PFSK-1 (cell line): Measurements from ENCODE around the gene CARMIL1.

ENCODE experiments used
- POLR2AphosphoS5 ChIP-seq: IDR thresholded peaks from 2 replicates; pipeline ENCODE4 v1.6.1; 2012; ENCODE audit warnings: low read depth, mild to moderate bottlenecking, control low read depth, low read length, moderate library complexity
- REST ChIP-seq, 2 experiments: IDR thresholded peaks; 2 replicates each; pipeline versions ENCODE4 v1.6.1 to v1.8.0; 2011 to 2012; ENCODE audit warnings: low read depth in 2 of 2, low read length in 2 of 2, control low read depth in 1 of 2, inconsistent platforms in 1 of 2, mild to moderate bottlenecking in 1 of 2, moderate library complexity in 1 of 2; ENCODE audit not compliant: insufficient read depth in 1 of 2

- TF ChIP-seq POLR2AphosphoS5 (no peak), REST (IDR thresholded peaks at IDR 0.05; ENCODE audit: insufficient read depth in 1 of 2, low read depth in 2 of 2, low read length in 2 of 2) (no peak)
Observed at GRCh38 chr6:25302677-25303128, 23.5 kb downstream of the CARMIL1 start.
